ENCODE data around the gene ME2. TPM values are rescaled to one million over a fixed set of nuclear protein-coding genes. Genes with fewer than 3 reads are reported as not detected.

The ME2 gene
- total and polyA plus RNA-seq, 9 of the 15 experiments (the other 6 are each of a cell fraction or from before 2014, with no cell fraction given) = 12.3 to 54.4 (median 36.2) TPM

DNA sequence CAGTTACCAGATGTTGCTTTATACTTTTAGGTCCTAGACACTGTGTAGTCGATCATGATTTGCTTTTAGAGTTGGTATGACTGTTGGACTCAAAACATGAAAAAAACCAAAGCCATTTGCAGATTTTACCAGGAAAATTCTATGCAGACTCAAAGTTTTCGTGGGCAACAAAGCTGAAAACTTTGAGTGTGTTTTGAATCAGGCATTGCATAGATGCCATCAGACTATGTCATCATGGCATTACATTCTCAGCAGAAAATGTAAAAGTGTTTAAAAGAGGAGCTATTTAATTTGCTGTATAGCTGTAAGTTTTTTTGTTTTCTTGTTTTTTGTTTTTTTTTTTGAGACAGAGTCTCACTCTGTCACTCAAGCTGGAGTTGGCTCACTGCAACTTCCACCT is 45.5 kb downstream of the ME2 start:
- Histone ChIP-seq H3K4me3 (no peak overlapping the region), H3K9ac (ENCODE audit: insufficient read depth in 1 of 2, low read depth in 2 of 2, low read length in 2 of 2) (no peak overlapping the region), H3K27me3 (ENCODE audit: control insufficient read depth in 2 of 2, insufficient read depth in 2 of 2, low read length in 2 of 2) (no peaks in the 10 kb centered on the region), H3K9me3 (replicated peaks; ENCODE audit: control insufficient read depth, insufficient read depth, low read depth, low read length) (peaks cover 8% of the 10 kb centered on the region), H3K27ac (ENCODE audit: extremely low read depth, low read depth, low read length) (no peak overlapping the region), H2AFZ (ENCODE audit: low read depth, low read length) (no peak overlapping the region), H3K79me2 (ENCODE audit: control insufficient read depth, insufficient read depth, low read length) (no peaks in the 10 kb centered on the region), H3K9me1 (ENCODE audit: control insufficient read depth, insufficient read depth, low read length) (no peaks in the 10 kb centered on the region), H4K20me1 (replicated peaks; ENCODE audit: control insufficient read depth, insufficient read depth, low read length) (no peaks in the 10 kb centered on the region), H3K36me3 (ENCODE audit: control insufficient read depth, insufficient read depth, low read length) (peaks cover 46% of the 10 kb centered on the region; the same call in 2 of the 3 replicates), H3K4me2 (ENCODE audit: insufficient read depth, low read length) (no peak overlapping the region), H3K4me1 (replicated peaks in 1 of 2; ENCODE audit: control insufficient read depth in 2 of 2, insufficient read depth in 2 of 2, low read length in 2 of 2) (no peaks in the 10 kb centered on the region; a peak in 1 of 5 replicates)
- no TSS peak for BruUV-seq (replicated peaks)
- WGBS (ENCODE audit: insufficient coverage, low coverage, missing lambda C conversion rate) = 75% methylated on average over 2 of the region's 2 CpGs
- in situ Hi-C loops (cut with MboI) = no loop called here
- ChIA-PET POLR2A (no interaction called here), CTCF (ENCODE audit: low intra/inter-chr PET ratio) (no interaction called here)
- DNase-seq (ENCODE audit: extremely low read depth in 1 of 4, low spot score in 3 of 4) (no peak), ATAC-seq (no peak), FAIRE-seq (no peak)
- intact Hi-C loops (cut with micrococcal nuclease) = no loop called here
- TF ChIP-seq, protein P1, sequence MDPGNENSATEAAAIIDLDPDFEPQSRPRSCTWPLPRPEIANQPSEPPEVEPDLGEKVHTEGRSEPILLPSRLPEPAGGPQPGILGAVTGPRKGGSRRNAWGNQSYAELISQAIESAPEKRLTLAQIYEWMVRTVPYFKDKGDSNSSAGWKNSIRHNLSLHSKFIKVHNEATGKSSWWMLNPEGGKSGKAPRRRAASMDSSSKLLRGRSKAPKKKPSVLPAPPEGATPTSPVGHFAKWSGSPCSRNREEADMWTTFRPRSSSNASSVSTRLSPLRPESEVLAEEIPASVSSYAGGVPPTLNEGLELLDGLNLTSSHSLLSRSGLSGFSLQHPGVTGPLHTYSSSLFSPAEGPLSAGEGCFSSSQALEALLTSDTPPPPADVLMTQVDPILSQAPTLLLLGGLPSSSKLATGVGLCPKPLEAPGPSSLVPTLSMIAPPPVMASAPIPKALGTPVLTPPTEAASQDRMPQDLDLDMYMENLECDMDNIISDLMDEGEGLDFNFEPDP (CRISPR knock-in tag; IDR thresholded peaks at IDR 0.05) = no peak
- no peak for TF ChIP-seq RBM34 (IDR thresholded peaks at IDR 0.05; ENCODE audit: borderline replicate concordance, insufficient read depth, low read length)
- TF ChIP-seq HNRNPLL (IDR thresholded peaks at IDR 0.05; ENCODE audit: low read depth, low read length, poor library complexity, severe bottlenecking) = no peak
- TF ChIP-seq ZFX (CRISPR knock-in tag; IDR thresholded peaks at IDR 0.05) = no peak
- TF ChIP-seq, protein P2, sequence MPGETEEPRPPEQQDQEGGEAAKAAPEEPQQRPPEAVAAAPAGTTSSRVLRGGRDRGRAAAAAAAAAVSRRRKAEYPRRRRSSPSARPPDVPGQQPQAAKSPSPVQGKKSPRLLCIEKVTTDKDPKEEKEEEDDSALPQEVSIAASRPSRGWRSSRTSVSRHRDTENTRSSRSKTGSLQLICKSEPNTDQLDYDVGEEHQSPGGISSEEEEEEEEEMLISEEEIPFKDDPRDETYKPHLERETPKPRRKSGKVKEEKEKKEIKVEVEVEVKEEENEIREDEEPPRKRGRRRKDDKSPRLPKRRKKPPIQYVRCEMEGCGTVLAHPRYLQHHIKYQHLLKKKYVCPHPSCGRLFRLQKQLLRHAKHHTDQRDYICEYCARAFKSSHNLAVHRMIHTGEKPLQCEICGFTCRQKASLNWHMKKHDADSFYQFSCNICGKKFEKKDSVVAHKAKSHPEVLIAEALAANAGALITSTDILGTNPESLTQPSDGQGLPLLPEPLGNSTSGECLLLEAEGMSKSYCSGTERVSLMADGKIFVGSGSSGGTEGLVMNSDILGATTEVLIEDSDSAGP (CRISPR knock-in tag; IDR thresholded peaks at IDR 0.05) = no peak
- no peak for TF ChIP-seq SETDB1 (IDR thresholded peaks at IDR 0.05; ENCODE audit: low read length)
- no peak for TF ChIP-seq ZNF232 (CRISPR knock-in tag; IDR thresholded peaks at IDR 0.05)
- no peak for TF ChIP-seq C11orf30 (IDR thresholded peaks at IDR 0.05; ENCODE audit: low read depth)
- no peak for TF ChIP-seq ZNF311 (CRISPR knock-in tag; IDR thresholded peaks at IDR 0.05)
- TF ChIP-seq, protein P3, sequence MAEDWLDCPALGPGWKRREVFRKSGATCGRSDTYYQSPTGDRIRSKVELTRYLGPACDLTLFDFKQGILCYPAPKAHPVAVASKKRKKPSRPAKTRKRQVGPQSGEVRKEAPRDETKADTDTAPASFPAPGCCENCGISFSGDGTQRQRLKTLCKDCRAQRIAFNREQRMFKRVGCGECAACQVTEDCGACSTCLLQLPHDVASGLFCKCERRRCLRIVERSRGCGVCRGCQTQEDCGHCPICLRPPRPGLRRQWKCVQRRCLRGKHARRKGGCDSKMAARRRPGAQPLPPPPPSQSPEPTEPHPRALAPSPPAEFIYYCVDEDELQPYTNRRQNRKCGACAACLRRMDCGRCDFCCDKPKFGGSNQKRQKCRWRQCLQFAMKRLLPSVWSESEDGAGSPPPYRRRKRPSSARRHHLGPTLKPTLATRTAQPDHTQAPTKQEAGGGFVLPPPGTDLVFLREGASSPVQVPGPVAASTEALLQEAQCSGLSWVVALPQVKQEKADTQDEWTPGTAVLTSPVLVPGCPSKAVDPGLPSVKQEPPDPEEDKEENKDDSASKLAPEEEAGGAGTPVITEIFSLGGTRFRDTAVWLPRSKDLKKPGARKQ (CRISPR knock-in tag; IDR thresholded peaks at IDR 0.05) = no peak
- no peak for TF ChIP-seq HMGN3 (IDR thresholded peaks at IDR 0.05; ENCODE audit: borderline replicate concordance, extremely low read depth, insufficient read length, low read depth, low read length)
- no peak for TF ChIP-seq NFIC (IDR thresholded peaks at IDR 0.05)
- TF ChIP-seq ZEB2 (IDR thresholded peaks at IDR 0.05) = no peak
- TF ChIP-seq, protein P4, sequence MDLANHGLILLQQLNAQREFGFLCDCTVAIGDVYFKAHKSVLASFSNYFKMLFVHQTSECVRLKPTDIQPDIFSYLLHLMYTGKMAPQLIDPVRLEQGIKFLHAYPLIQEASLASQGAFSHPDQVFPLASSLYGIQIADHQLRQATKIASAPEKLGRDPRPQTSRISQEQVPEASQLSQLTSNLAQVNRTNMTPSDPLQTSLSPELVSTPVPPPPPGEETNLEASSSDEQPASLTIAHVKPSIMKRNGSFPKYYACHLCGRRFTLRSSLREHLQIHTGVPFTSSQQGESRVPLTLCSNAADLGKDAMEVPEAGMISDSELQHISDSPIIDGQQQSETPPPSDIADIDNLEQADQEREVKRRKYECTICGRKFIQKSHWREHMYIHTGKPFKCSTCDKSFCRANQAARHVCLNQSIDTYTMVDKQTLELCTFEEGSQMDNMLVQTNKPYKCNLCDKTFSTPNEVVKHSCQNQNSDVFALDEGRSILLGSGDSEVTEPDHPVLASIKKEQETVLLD (IDR thresholded peaks at IDR 0.05) = no peak
- no peak for TF ChIP-seq SNRNP70 (optimal IDR thresholded peaks at IDR 0.05; ENCODE audit: low read depth, low read length)
- TF ChIP-seq, protein P5, sequence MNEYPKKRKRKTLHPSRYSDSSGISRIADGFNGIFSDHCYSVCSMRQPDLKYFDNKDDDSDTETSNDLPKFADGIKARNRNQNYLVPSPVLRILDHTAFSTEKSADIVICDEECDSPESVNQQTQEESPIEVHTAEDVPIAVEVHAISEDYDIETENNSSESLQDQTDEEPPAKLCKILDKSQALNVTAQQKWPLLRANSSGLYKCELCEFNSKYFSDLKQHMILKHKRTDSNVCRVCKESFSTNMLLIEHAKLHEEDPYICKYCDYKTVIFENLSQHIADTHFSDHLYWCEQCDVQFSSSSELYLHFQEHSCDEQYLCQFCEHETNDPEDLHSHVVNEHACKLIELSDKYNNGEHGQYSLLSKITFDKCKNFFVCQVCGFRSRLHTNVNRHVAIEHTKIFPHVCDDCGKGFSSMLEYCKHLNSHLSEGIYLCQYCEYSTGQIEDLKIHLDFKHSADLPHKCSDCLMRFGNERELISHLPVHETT (CRISPR knock-in tag; conservative IDR thresholded peaks at IDR 0.05 in 1 of 2, IDR thresholded peaks at IDR 0.05 in 1 of 2) = no peak

All from K562 (cell line).